Rectal smooth muscle tissue (tissue), 1 donor: ENCODE results near the gene ARFGAP3.

ENCODE experiments used
- H3K27ac ChIP-seq: one replicate; pipeline ENCODE4 v1.7.0; 2013; ENCODE audit warnings: low read depth, low read length, inconsistent platforms
- H3K27me3 ChIP-seq: one replicate; pipeline ENCODE4 v1.7.0; 2013; ENCODE audit warnings: low read length; ENCODE audit not compliant: control insufficient read depth, insufficient read depth
- H3K36me3 ChIP-seq: one replicate; pipeline ENCODE4 v1.7.0; 2013; ENCODE audit warnings: low read length; ENCODE audit not compliant: control insufficient read depth, insufficient read depth
- H3K4me1 ChIP-seq: one replicate; pipeline ENCODE4 v1.7.0; 2013; ENCODE audit warnings: low read length; ENCODE audit not compliant: control insufficient read depth, insufficient read depth
- H3K4me3 ChIP-seq: one replicate; pipeline ENCODE4 v1.7.0; 2013; ENCODE audit warnings: low read length
- H3K9ac ChIP-seq: one replicate; pipeline ENCODE4 v1.7.0; 2013; ENCODE audit warnings: low read length

ARFGAP3 gene

DNA sequence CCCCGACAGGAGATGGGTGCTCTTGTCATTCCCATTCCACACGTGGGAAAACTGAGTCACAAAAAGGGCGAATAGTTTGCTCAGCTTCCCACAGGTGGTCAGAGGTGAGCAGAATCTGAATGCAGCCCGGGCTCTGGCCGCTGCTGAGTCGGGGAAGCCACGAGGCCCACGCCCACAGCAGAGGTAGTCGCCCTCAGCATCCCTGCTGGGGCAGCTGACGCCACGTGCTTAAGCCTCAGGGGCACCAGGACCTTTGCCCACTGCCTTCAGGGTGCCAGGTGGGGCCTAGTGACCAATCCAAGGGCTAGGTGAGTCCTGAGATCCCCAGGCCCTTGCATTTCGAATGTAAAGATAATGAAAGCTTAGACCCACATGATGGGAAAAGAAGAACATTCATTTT is 24.2 kb upstream of the ARFGAP3 start:
- Histone ChIP-seq H3K36me3 (peaks cover 54% of the 10 kb centered on the region), H3K4me1 (no peaks in the 10 kb centered on the region), H3K9ac (no peak overlapping the region), H3K27ac (no peak overlapping the region), H3K27me3 (no peaks in the 10 kb centered on the region), H3K4me3 (no peak overlapping the region)

- no peak overlapping the region for H3K27ac ChIP-seq
- no peaks in the 10 kb centered on the region for H3K4me1 ChIP-seq
- peaks cover 58% of the 10 kb centered on the region for H3K36me3 ChIP-seq
- no peaks in the 10 kb centered on the region for H3K27me3 ChIP-seq
- H3K4me3 ChIP-seq = no peak overlapping the region
- no peak overlapping the region for H3K9ac ChIP-seq
Measured at GRCh38 chr22:42880815-42881214, 23.7 kb upstream of the ARFGAP3 start.

GRCh38 chr22:42879371-42880021 is 22.4 kb upstream of the ARFGAP3 start:
- H3K4me1 ChIP-seq = no peaks in the 10 kb centered on the region
- H3K4me3 ChIP-seq = no peak overlapping the region
- no peaks in the 10 kb centered on the region for H3K27me3 ChIP-seq
- H3K9ac ChIP-seq = no peak overlapping the region
- no peak overlapping the region for H3K27ac ChIP-seq
- peaks cover 56% of the 10 kb centered on the region for H3K36me3 ChIP-seq

DNA sequence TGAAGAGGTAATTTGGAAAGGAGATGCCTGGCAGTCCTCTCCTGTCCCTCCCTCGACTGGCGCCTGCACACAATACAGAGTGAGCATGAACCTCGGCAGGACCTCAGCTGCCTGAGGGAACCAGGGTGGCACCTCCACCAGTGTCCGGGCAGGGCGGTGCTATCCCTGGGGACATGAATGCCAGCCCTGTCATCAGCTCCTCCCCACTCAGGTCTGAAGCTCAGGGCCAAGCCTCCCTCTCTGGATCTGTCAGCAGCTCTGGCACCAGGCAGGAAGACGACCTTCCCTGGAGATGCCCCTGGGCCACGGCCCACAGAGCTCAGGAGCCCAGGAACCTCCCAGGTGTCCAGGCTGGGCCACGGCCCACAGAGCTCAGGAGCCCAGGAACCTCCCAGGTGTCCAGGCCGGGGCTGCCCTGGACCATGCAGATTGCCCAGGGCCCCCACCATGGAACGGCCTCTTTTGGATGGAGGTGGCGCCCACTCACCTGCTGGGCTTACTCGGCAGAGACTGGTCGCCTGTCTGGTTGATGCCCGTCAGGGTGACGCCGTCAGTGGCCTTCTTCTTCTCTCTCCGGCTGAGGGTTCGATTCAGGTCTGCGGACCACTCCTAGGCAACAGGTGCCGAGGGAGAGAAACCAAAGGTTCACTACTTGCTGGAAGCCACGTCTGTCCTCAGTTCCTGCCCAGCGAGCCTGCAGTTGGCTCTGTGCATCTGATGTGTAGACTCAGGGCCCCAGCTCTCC is 21.7 kb upstream of the ARFGAP3 start:
- H3K36me3 ChIP-seq = peaks cover 59% of the 10 kb centered on the region
- no peaks in the 10 kb centered on the region for H3K27me3 ChIP-seq
- no peak overlapping the region for H3K9ac ChIP-seq
- no peak overlapping the region for H3K27ac ChIP-seq
- H3K4me3 ChIP-seq = no peak overlapping the region
- H3K4me1 ChIP-seq = no peaks in the 10 kb centered on the region

GRCh38 chr22:42877597-42878340 is 20.7 kb upstream of the ARFGAP3 start:
- Histone ChIP-seq H3K9ac (no peak overlapping the region), H3K36me3 (peaks cover 56% of the 10 kb centered on the region), H3K27ac (no peak overlapping the region), H3K4me1 (no peaks in the 10 kb centered on the region), H3K27me3 (no peaks in the 10 kb centered on the region), H3K4me3 (no peak overlapping the region)

- H3K27me3 ChIP-seq = no peaks in the 10 kb centered on the region
- H3K9ac ChIP-seq = no peak overlapping the region
- H3K4me1 ChIP-seq = no peaks in the 10 kb centered on the region
- H3K27ac ChIP-seq = no peak overlapping the region
- H3K36me3 ChIP-seq = peaks cover 53% of the 10 kb centered on the region
- H3K4me3 ChIP-seq = no peak overlapping the region
Measured at GRCh38 chr22:42877158-42877557, 20.1 kb upstream of the ARFGAP3 start.

- Histone ChIP-seq H3K27ac (no peak overlapping the region), H3K4me1 (no peaks in the 10 kb centered on the region), H3K9ac (no peak overlapping the region), H3K4me3 (no peak overlapping the region), H3K27me3 (no peaks in the 10 kb centered on the region), H3K36me3 (peaks cover 50% of the 10 kb centered on the region)
Measured at GRCh38 chr22:42876041-42876440, 19.0 kb upstream of the ARFGAP3 start.

GRCh38 chr22:42874010-42874409 is 16.9 kb upstream of the ARFGAP3 start:
- Histone ChIP-seq H3K4me3 (no peak overlapping the region), H3K36me3 (peaks cover 40% of the 10 kb centered on the region), H3K27ac (no peak overlapping the region), H3K4me1 (peaks cover 3% of the 10 kb centered on the region), H3K9ac (no peak overlapping the region), H3K27me3 (no peaks in the 10 kb centered on the region)

DNA sequence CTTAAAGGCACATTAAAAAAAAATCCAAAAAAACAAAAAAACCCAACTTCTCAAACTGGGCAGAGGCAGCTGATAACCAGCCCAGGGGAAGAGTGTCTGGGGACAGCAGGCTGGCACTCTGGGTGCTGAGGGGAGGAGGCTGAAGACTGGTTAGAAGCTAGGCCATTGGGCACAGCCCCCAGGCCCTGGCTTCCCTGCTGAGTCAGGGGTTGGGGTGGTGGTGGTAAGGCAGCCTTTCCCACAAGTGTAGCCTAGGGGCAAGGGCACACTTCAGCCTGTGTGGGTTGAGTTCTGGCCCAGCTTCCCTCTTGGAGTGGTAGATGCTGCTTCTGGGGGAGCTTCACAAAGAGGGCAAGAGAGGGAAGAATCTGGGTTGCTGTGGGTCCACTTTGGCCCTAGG is 16.3 kb upstream of the ARFGAP3 start:
- no peak overlapping the region for H3K27ac ChIP-seq
- no peak overlapping the region for H3K4me3 ChIP-seq
- peaks cover 38% of the 10 kb centered on the region for H3K36me3 ChIP-seq
- H3K27me3 ChIP-seq = no peaks in the 10 kb centered on the region
- H3K4me1 ChIP-seq = peaks cover 3% of the 10 kb centered on the region
- H3K9ac ChIP-seq = no peak overlapping the region

GRCh38 chr22:42872821-42873220 is 15.7 kb upstream of the ARFGAP3 start:
- Histone ChIP-seq H3K9ac (no peak overlapping the region), H3K27me3 (no peaks in the 10 kb centered on the region), H3K4me1 (peaks cover 3% of the 10 kb centered on the region), H3K27ac (no peak overlapping the region), H3K4me3 (no peak overlapping the region), H3K36me3 (peaks cover 37% of the 10 kb centered on the region)

DNA sequence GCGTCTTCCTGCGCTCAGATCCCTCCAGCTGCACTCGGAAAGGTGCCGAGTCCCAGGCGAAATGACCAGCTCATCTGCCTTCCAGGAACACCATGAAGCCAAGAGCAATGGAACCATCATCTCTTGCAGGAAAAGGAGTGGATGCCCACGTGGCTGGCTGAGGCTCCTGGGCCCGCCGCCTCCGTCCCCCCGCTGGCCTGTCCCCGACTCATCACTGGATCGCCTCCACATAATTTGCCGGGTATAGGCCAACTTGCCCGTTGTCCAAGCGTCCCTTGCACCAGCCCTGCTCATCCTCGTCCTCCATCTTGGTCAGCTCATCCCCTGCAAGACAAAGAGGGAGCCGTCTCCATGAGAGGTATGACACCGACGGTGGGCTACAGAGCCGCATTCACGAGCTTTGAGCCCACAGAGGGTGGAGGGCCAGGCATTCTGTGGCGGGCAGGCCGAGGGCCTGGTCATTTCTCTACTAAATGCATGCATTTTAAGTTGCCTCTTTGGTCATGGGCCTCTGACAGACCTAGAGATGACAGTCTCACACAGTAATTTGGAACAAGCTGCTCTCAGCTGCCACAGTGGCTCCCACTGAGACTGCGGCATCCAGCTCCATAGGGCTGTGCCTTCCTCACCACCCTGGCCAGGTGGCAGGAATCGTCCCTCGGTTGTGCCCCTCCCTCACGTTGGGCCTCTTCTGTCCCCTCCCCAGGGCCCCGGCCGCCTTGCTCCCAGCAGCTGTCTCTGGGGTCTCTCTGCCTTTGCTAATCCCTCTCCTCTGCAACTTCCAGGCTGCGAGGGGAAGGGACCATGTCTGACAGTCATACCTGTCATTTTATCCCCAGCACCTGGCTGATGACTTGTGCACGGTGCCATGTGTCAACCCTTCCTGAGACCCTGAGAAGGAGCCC is 14.3 kb upstream of the ARFGAP3 start:
- peaks cover 3% of the 10 kb centered on the region for H3K4me1 ChIP-seq
- no peak overlapping the region for H3K4me3 ChIP-seq
- no peak overlapping the region for H3K9ac ChIP-seq
- no peaks in the 10 kb centered on the region for H3K27me3 ChIP-seq
- H3K36me3 ChIP-seq = peaks cover 24% of the 10 kb centered on the region
- no peak overlapping the region for H3K27ac ChIP-seq
